HUES64 (cell line): Measurements from ENCODE around the gene CDC42.

Source experiments
- H3K27ac ChIP-seq: 2 replicates; pipeline ENCODE4 v1.7.0; 2013; ENCODE audit warnings: low read depth, low read length, inconsistent platforms
- H3K27me3 ChIP-seq: 2 replicates; pipeline ENCODE4 v1.6.1; 2013; ENCODE audit warnings: mild to moderate bottlenecking, low read length; ENCODE audit not compliant: insufficient read depth
- H3K36me3 ChIP-seq: 2 replicates; pipeline ENCODE4 v1.6.1; 2013; ENCODE audit warnings: mild to moderate bottlenecking, low read length; ENCODE audit not compliant: insufficient read depth
- H3K4me1 ChIP-seq: 2 replicates; pipeline ENCODE4 v1.6.1; 2013; ENCODE audit warnings: mild to moderate bottlenecking, low read length, moderate library complexity; ENCODE audit not compliant: insufficient read depth
- H3K4me3 ChIP-seq: 2 replicates; pipeline ENCODE4 v1.5.1; 2013; ENCODE audit warnings: mild to moderate bottlenecking, low read length, moderate library complexity
- H3K9ac ChIP-seq: 2 replicates; pipeline ENCODE4 v1.6.1; 2013; ENCODE audit warnings: mild to moderate bottlenecking, low read depth, low read length
- H3K9me3 ChIP-seq: 2 replicates; pipeline ENCODE4 v1.6.1; 2013; ENCODE audit warnings: low read depth, low read length; ENCODE audit not compliant: insufficient read depth
- WGBS: fragments of 150-250, 120-280 bp; methylation state at CpG from one replicate; pipeline ENCODE4 v1.1.7; 2013; ENCODE audit warnings: missing lambda C conversion rate; 5-methylcytosine and 5-hydroxymethylcytosine counted together

CDC42 gene

DNA sequence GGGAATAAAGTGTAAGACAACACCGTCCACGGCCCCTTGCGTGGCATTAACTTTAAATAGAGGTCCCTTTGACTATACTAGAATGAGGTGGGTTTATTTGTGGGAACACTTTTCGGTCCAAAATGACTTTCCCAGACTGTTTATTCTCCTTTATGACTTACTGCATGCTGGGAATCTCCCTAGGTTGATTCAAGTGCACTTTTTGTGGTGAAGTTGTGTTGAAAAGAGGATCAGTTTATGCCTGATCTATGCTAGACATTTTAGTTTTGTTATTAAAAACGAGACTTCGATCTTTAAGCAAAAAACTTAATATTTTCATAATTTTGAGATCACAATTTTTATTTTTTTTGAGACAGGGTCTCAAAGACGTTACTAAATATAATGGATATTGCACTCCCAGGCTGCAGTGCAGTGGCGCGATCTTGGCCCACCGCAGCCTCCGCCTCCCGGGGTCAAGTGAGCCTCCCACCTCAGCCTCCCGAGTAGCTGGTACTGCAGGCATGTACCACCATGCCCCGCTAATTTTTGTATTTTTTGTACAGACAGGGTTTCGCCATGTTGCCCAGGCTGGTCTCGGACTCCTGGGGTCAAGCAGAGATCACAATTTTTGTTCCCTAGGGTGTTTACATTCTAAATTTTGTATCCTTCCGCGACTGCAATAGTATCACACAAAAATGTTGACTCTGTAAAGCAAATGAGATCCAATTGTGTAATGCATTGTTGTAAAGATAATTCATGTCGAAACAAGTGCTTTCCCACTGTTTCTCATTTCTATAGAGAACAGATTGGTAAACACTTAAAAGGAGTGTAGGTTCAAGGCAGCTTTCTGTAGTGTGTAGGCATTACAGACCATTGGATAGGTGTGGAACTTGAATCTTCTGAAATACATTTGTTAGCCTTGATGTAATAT lies 1.6 kb downstream of the CDC42 start:
- Histone ChIP-seq H3K9me3 (no peaks in the 10 kb centered on the region), H3K4me1 (peaks cover 3% of the 10 kb centered on the region; the same call in 1 of the 2 replicates), H3K27ac (peak overlapping the region; percentile 99; the same call in 1 of the 2 replicates), H3K36me3 (peaks cover 9% of the 10 kb centered on the region; the same call in 1 of the 2 replicates), H3K9ac (peak overlapping the region; percentile 93; the same call in 1 of the 2 replicates), H3K4me3 (peak overlapping the region; percentile 86), H3K27me3 (no peaks in the 10 kb centered on the region)
- 78% methylated on average over 17 of the region's 19 CpGs for WGBS

DNA sequence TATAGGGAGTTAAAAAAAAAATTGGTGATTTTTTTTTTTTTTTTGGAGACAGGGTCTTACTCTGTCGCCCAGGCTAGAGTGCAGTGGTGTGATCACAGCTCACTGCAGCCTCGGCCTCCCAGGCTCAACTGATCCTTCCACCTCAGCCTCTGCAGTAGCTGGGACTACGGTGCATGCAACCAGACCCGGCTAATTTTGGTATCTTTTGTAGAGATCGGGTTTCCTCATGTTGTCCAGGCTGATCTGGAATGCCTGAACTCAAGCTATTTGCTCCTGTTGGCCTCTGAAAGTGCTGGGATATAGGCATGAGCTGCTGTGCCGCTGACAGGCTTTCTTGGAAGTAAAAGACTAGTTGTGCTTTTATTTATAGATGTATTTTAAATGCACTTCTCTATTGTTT lies 3.0 kb downstream of the CDC42 start:
- Histone ChIP-seq H3K27me3 (no peaks in the 10 kb centered on the region), H3K9me3 (no peaks in the 10 kb centered on the region), H3K36me3 (peaks cover 9% of the 10 kb centered on the region; the same call in 1 of the 2 replicates), H3K4me1 (peaks cover 3% of the 10 kb centered on the region; the same call in 1 of the 2 replicates), H3K27ac (no peak overlapping the region), H3K9ac (no peak overlapping the region), H3K4me3 (no peak overlapping the region)
- 91% methylated on average over 6 of the region's 6 CpGs for WGBS

DNA sequence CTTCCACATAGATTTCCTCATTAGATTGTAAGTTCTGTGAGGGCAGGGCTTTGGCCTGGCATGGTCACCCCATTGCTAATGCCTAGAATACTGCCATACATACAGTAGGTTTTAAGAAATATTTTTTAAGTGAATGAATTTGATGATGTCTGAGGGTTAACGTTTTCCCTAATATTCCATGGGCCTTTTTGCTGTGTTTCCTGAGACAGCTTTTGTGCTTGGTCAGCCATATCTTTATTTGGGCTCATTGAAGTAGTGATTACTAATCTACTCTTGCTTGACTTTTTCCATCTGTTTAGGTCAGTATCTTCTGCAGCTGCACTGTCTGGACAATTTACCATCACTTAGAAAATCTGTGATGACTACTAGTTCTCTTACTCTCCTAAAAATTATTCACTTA lies 3.5 kb downstream of the CDC42 start:
- Histone ChIP-seq H3K9ac (no peak overlapping the region), H3K27ac (no peak overlapping the region), H3K27me3 (no peaks in the 10 kb centered on the region), H3K4me3 (no peak overlapping the region), H3K36me3 (peaks cover 9% of the 10 kb centered on the region; the same call in 1 of the 2 replicates), H3K4me1 (peaks cover 3% of the 10 kb centered on the region; the same call in 1 of the 2 replicates), H3K9me3 (no peaks in the 10 kb centered on the region)
- WGBS, result 78% methylated on average over 1 of the region's 1 CpG

DNA sequence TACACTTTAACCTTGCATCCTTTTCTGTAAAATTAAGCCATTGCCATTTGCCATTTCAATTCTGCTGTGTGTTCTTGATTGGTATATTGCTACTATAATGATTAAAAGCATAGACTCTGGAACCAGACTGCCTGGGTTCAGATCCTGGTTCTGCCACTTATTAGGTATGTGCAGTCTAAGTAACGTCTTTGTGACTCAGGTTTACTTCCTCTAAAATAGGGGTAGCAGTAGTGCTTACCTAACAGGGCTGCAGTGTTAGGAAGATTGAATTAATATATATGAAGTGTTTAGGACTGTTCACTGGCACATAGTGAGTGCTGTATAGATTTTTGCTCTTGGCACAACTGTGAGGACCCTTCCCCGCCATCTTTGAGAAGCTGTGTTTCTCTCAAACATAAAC lies 4.4 kb downstream of the CDC42 start:
- Histone ChIP-seq H3K27me3 (no peaks in the 10 kb centered on the region), H3K4me3 (no peak overlapping the region), H3K9ac (no peak overlapping the region), H3K9me3 (no peaks in the 10 kb centered on the region), H3K36me3 (peaks cover 9% of the 10 kb centered on the region; the same call in 1 of the 2 replicates), H3K4me1 (peaks cover 3% of the 10 kb centered on the region; the same call in 1 of the 2 replicates), H3K27ac (no peak overlapping the region)
- WGBS, result 96% methylated on average over 2 of the region's 2 CpGs

DNA sequence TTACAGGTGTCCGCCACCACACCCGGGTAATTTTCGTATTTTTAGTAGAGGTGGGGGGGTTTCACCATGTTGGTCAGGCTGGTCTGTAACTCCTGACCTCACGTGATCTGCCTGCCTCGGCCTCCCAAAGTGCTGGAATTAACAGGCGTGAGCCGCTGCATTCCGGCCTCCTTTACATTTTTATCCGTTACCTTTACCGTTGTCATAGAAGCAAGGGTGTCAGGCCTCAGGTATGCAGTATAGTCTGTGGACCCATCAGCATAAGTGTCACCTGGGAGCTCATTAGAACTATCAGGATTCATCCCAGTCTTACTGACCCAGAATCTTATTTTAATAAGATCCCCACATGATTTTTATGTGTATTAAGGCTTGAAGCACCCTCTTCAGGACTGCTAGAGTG lies 5.4 kb downstream of the CDC42 start:
- H3K9ac ChIP-seq, result no peak overlapping the region
- peaks cover 3% of the 10 kb centered on the region; the same call in 1 of the 2 replicates for H3K4me1 ChIP-seq
- WGBS, result 94% methylated on average over 10 of the region's 10 CpGs
- H3K4me3 ChIP-seq, result no peak overlapping the region
- no peaks in the 10 kb centered on the region for H3K27me3 ChIP-seq
- peaks cover 9% of the 10 kb centered on the region; the same call in 1 of the 2 replicates for H3K36me3 ChIP-seq
- no peak overlapping the region for H3K27ac ChIP-seq
- no peaks in the 10 kb centered on the region for H3K9me3 ChIP-seq

DNA sequence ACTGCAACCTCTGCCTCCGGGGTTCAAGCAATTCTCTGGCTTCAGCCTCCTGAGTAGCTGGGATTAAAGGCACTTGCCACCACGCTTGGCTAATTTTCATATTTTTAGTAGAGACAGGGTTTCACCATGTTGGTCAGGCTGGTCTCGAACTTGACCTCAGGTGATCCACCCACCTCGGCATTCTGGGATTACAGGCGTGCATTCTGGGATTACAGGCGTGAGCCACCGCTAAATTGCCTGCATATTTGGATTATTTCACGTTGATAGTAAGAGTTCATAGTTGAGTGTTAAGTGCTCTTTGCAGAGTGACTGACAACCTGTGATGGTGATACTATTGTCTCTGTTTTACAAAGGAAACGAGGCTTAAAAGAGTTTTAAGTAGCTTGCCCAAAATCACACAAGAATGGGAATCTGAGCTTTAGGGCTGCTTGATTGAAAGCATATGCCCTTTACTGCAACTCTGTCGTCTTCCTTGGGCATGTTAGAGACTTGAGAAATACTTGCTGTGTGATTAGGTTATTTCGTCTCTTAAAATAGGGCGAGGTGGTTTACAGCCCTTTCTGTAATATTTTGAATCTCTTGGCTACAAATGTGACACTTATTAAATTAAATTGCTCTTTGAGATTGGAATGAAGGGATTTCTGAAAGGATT lies 12.4 kb downstream of the CDC42 start:
- 82% methylated on average over 12 of the region's 12 CpGs for WGBS
- no peak overlapping the region for H3K27ac ChIP-seq

DNA sequence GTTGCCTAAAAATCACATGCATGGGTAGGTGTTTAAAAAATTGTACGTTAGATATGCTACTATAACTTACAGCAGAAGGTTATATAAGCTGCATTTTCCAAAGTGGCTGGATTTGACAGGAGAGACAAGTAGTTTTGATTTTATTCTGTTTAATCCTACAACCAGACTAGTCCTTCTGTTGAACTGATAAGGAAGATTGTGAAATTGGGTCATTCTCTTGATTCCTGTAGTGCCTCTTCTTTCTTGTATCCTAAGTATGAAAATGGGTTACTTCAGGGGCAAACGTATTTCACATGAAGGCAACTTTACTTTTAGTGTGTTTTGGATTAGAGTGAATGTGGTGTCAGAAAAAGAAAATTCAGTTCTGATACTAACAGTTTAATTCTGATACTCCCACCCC lies 19.0 kb downstream of the CDC42 start:
- H3K9me3 ChIP-seq, result no peaks in the 10 kb centered on the region; the same call in 1 of the 2 replicates
- no peaks in the 10 kb centered on the region for H3K27me3 ChIP-seq
- no peak overlapping the region for H3K27ac ChIP-seq
- H3K36me3 ChIP-seq, result no peaks in the 10 kb centered on the region
- H3K4me1 ChIP-seq, result 0 out of 2 replicates have a peak, but pooled peaks cover 14% of the 10 kb centered on the region
- WGBS, result 80% methylated on average over 2 of the region's 2 CpGs
- no peak overlapping the region for H3K9ac ChIP-seq
- H3K4me3 ChIP-seq, result no peak overlapping the region

More for the DNA sequence above, 12.4 kb downstream of the CDC42 start:
- no peaks in the 10 kb centered on the region; the same call in 1 of the 2 replicates for H3K9me3 ChIP-seq
- peaks cover 13% of the 10 kb centered on the region for H3K4me1 ChIP-seq
- H3K4me3 ChIP-seq, result no peak overlapping the region
- 0 out of 2 replicates have a peak, but pooled peaks cover 4% of the 10 kb centered on the region for H3K36me3 ChIP-seq
- no peaks in the 10 kb centered on the region for H3K27me3 ChIP-seq
- H3K9ac ChIP-seq, result no peak overlapping the region

DNA sequence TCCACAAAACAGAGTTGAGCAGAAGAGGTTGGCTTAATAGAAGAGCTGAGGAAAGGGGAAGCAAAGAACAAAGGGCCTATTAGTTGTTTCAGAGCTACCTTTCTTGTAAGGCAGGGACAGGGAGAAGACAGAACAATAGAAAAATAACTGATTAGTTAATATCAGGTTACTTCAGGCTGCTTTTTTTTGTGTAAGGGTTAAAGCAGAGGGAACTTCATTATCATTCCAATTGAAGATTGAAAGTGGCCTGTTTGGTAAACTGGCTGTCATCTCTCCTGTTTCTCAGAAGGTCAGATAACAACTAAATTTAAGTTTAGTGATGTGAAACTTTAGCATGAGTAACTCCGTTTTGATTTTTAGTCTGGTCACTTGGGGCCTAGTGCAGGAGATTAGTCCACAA lies 22.3 kb downstream of the CDC42 start:
- 90% methylated on average over 1 of the region's 1 CpG for WGBS
- no peaks in the 10 kb centered on the region for H3K27me3 ChIP-seq
- peaks cover 14% of the 10 kb centered on the region for H3K36me3 ChIP-seq
- no peak overlapping the region for H3K4me3 ChIP-seq
- no peak overlapping the region for H3K9ac ChIP-seq
- H3K4me1 ChIP-seq, result peaks cover 16% of the 10 kb centered on the region; the same call in 1 of the 2 replicates
- no peak overlapping the region for H3K27ac ChIP-seq
- H3K9me3 ChIP-seq, result no peaks in the 10 kb centered on the region; the same call in 1 of the 2 replicates

DNA sequence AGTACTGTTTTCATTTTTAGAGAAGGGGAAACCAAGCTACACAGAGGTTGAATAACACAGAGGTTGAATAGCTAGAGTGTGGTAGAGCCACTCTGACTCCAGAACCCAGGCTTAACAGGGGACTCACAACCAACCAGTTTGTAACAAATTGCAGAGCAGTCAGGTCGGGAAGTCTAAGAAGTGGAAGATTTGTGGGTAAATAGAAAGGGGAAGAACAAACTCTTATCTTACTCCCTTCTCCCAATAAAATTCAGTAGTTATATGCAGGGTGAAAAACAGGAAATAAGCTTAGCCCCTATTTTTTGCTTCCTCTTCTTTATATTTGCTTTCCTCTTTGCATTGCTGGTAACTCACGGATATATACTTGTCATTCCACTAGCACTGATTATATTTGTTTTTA lies 23.2 kb downstream of the CDC42 start:
- Histone ChIP-seq H3K4me3 (no peak overlapping the region), H3K27ac (0 out of 2 replicates have a peak overlapping the region, but pooled peaks have one; percentile 3), H3K9me3 (no peaks in the 10 kb centered on the region), H3K4me1 (peaks cover 16% of the 10 kb centered on the region; the same call in 1 of the 2 replicates), H3K36me3 (peaks cover 23% of the 10 kb centered on the region), H3K9ac (no peak overlapping the region), H3K27me3 (no peaks in the 10 kb centered on the region)
- WGBS, result no CpG with 5 or more reads among the region's 2 CpGs

DNA sequence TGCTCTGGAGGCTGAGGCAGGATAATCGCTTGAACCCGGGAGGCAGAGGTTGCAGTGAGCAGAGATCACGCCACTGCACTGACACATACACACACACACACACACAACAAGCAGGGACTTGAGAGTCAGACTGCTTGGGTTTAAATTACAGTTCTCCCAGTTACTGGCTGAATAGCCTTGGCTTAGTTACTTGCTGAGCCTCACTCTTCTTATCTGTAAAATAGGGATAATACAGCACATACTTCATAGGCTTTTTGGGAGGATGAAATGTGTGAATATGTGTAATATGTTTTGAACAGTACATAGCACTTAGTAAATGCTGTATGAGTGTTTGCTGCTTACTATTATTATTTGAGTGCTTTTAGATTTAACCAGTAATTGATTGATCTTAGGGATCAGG lies 23.8 kb downstream of the CDC42 start:
- H3K36me3 ChIP-seq, result peaks cover 27% of the 10 kb centered on the region
- H3K27ac ChIP-seq, result no peak overlapping the region
- WGBS, result 92% methylated on average over 3 of the region's 3 CpGs

DNA sequence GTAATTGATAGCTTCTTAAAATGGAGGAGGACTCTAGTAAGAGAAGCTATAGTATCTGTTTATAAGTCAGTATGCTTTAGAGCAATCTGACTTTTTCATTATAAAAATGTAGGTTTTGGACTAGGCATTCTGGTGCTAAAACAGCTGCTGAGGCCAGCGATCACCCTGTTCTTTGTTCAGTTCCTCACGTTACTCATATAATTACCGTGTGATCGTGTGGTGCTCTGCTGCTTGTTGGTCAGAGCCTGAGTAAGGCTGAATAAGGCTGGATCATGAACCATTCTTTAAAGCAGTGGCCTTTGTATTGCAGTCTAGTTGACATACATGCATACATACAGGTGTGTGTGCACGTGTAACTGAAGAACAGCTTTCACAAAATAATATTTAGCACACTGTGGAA lies 25.2 kb downstream of the CDC42 start:
- H3K4me3 ChIP-seq, result no peak overlapping the region
- H3K4me1 ChIP-seq, result peaks cover 16% of the 10 kb centered on the region; the same call in 1 of the 2 replicates
- no peaks in the 10 kb centered on the region for H3K27me3 ChIP-seq
- no peak overlapping the region for H3K27ac ChIP-seq
- peaks cover 41% of the 10 kb centered on the region for H3K36me3 ChIP-seq
- H3K9ac ChIP-seq, result no peak overlapping the region
- H3K9me3 ChIP-seq, result no peaks in the 10 kb centered on the region
- 98% methylated on average over 5 of the region's 5 CpGs for WGBS

More for the DNA sequence above, 23.8 kb downstream of the CDC42 start:
- Histone ChIP-seq H3K4me1 (peaks cover 16% of the 10 kb centered on the region; the same call in 1 of the 2 replicates), H3K9ac (no peak overlapping the region), H3K9me3 (no peaks in the 10 kb centered on the region), H3K27me3 (no peaks in the 10 kb centered on the region), H3K4me3 (no peak overlapping the region)
